Lung (tissue), 16 donors: ENCODE measurements around the gene SLC4A1AP. TPM values are rescaled to one million over a fixed set of nuclear protein-coding genes. Genes with fewer than 3 reads are reported as not detected.
A peak's percentile ranks its signal among the peaks of the same experiment; 100 is the strongest.

Source experiments
- ATAC-seq: fragments of 200-7000 bp; cut with Tn5 transposase; one replicate; pipeline ENCODE4 v1.9.1; 2020; ENCODE audit warnings: moderate number of reproducible peaks; ENCODE audit not compliant: insufficient read depth, low FRiP score
- DNase-seq, 3 donors: peaks; one replicate each; pipeline ENCODE4 v3.0.0-alpha.2; 2013 to 2017
- H3K27ac ChIP-seq, 2 donors: one replicate each; pipeline ENCODE4 v1.5.1; 2013; ENCODE audit warnings: mild to moderate bottlenecking in 2 of 2, moderate library complexity in 2 of 2, control low read depth in 1 of 2, inconsistent platforms in 1 of 2, low read depth in 1 of 2, low read length in 1 of 2
- H3K27me3 ChIP-seq, 3 donors: one replicate each; pipeline ENCODE4 v1.5.1; 2013; ENCODE audit warnings: low read length in 2 of 3; ENCODE audit not compliant: control insufficient read depth in 3 of 3, insufficient read depth in 3 of 3
- H3K36me3 ChIP-seq, 4 donors: one replicate each; pipeline ENCODE4 v1.5.1; 2013; ENCODE audit warnings: low read length in 4 of 4, mild to moderate bottlenecking in 1 of 4, moderate library complexity in 1 of 4; ENCODE audit not compliant: control insufficient read depth in 4 of 4, insufficient read depth in 4 of 4
- H3K4me1 ChIP-seq, 5 donors: one replicate each; pipeline ENCODE4 v1.5.1; 2013; ENCODE audit warnings: low read length in 5 of 5, mild to moderate bottlenecking in 2 of 5, moderate library complexity in 1 of 5; ENCODE audit not compliant: control insufficient read depth in 5 of 5, insufficient read depth in 5 of 5
- H3K4me3 ChIP-seq: one replicate; pipeline ENCODE4 v1.5.1; 2013; ENCODE audit warnings: mild to moderate bottlenecking, control low read depth, moderate library complexity
- H3K9ac ChIP-seq, 2 donors: one replicate each; pipeline ENCODE4 v1.5.1; 2013; ENCODE audit warnings: low read length in 2 of 2, control low read depth in 1 of 2; ENCODE audit not compliant: insufficient read depth in 1 of 2
- H3K9me3 ChIP-seq, 4 donors: one replicate each; pipeline ENCODE4 v1.5.1; 2013; ENCODE audit warnings: low read length in 3 of 4, mild to moderate bottlenecking in 1 of 4, moderate library complexity in 1 of 4; ENCODE audit not compliant: control insufficient read depth in 4 of 4, insufficient read depth in 3 of 4
- CTCF ChIP-seq: IDR thresholded peaks from 2 replicates; pipeline ENCODE4 v1.5.1; 2012; ENCODE audit warnings: mild to moderate bottlenecking; ENCODE audit errors: control extremely low read depth, extremely low read depth
- WGBS, 2 donors: extraction: QIAGEN DNeasy Blood & Tissue Kit; methylation state at CpG; one replicate each; pipeline ENCODE4 v1.1.7; 2013; 5-methylcytosine and 5-hydroxymethylcytosine counted together
- long read RNA-seq, 5 donors: transcript quantifications; one replicate each; lab custom pipeline, GENCODE V29; 2026
- polyA plus RNA-seq, 2 donors: library from polyadenylated mRNA; stranded (reverse); fragments of 200-250 nt; gene quantifications; one replicate each; pipeline ENCODE4 v1.2.1, GENCODE V29; 2013
- total RNA-seq, 2 donors: library from RNA; depleted of rRNA in 1 of 2; stranded (reverse); fragments of >200 nt in 1 of 2; gene quantifications; one replicate each; pipeline ENCODE4 v1.2.1, GENCODE V29; 2014 to 2021
- donor health status: control.
- donor health status: control.
- donor health status: Bipolar disorder and iron deficiency.
- donor health status: healthy.
- donor health status: DM: yes; HTN: yes; CAD: no.

The SLC4A1AP gene
- total RNA-seq = 10 to 100 TPM; 18.5 to 28.6 TPM
- polyA plus RNA-seq = 10 to 100 TPM; 14.0 to 17.2 TPM
- long read RNA-seq, donor 1, partial matches to known transcripts = 0 of 3 reads
- long read RNA-seq, donor 1, other reads (novel, unspliced or antisense) = 0 of 3 reads
- long read RNA-seq, donor 2, partial matches to known transcripts = 0 of 5 reads
- long read RNA-seq, donor 2, other reads (novel, unspliced or antisense) = 0 of 5 reads
- long read RNA-seq, donor 3, partial matches to known transcripts = 0 of 4 reads
- long read RNA-seq, donor 3, other reads (novel, unspliced or antisense) = 0 of 4 reads
- long read RNA-seq, donor 4, partial matches to known transcripts = 0 of 3 reads
- long read RNA-seq, donor 4, other reads (novel, unspliced or antisense) = 0 of 3 reads
- long read RNA-seq, donor 5, partial matches to known transcripts = 0 of 3 reads
- long read RNA-seq, donor 5, other reads (novel, unspliced or antisense) = 0 of 3 reads

GRCh38 chr2:27663285-27664153 lies at the start of gene SLC4A1AP, which contains the start of gene SUPT7L:
SLC4A1AP (plus strand) TSS chr2:27663889; CDS start chr2:27663915, 26 bp downstream.
SUPT7L (minus strand) TSS chr2:27663614; CDS start chr2:27662192, 1,422 bp downstream.
- no peak for TF ChIP-seq CTCF
- H3K9ac ChIP-seq = peak within 1 kb of the TSS; percentile 65 to 79
- DNase-seq = peak; percentile 81 to 92 (median 92)
- H3K27ac ChIP-seq = peak within 1 kb of the TSS; percentile 90 to 96
- H3K9me3 ChIP-seq = no peaks in the 10 kb centered on the region
- H3K36me3 ChIP-seq = peaks cover 10 to 22% (median 18%) of the 10 kb centered on the region in 4 donors
- peak within 1 kb of the TSS; percentile 90 for H3K4me3 ChIP-seq
- no peaks in the 10 kb centered on the region for H3K27me3 ChIP-seq
- peak; percentile 87 for ATAC-seq
- WGBS, 2 donors = 0% methylated on average over 56 of the region's 56 CpGs
- peaks cover 4 to 22% (median 9%) of the 10 kb centered on the region in 5 donors for H3K4me1 ChIP-seq

GRCh38 chr2:27613985-27614384 lies 49.7 kb upstream of the SLC4A1AP start:
- no peak for TF ChIP-seq CTCF
- Histone ChIP-seq H3K27me3 (no peaks in the 10 kb centered on the region), H3K9ac (no peak overlapping the region), H3K27ac (no peak overlapping the region), H3K9me3 (no peaks in the 10 kb centered on the region), H3K4me1 (no peaks in the 10 kb centered on the region), H3K36me3 (peaks cover 17 to 41% (median 26%) of the 10 kb centered on the region in 4 donors), H3K4me3 (no peak overlapping the region)
- no peak for ATAC-seq
- 97% methylated on average over 2 of the region's 2 CpGs for WGBS, 2 donors
- no peak for DNase-seq

- 98 to 99% methylated on average over 3 of the region's 3 CpGs for WGBS, 2 donors
- Histone ChIP-seq H3K36me3 (peaks cover 17 to 41% (median 27%) of the 10 kb centered on the region in 4 donors), H3K4me3 (no peak overlapping the region), H3K27me3 (no peaks in the 10 kb centered on the region), H3K9me3 (no peaks in the 10 kb centered on the region), H3K9ac (no peak overlapping the region), H3K27ac (no peak overlapping the region), H3K4me1 (no peaks in the 10 kb centered on the region)
- no peak for DNase-seq
- TF ChIP-seq CTCF = no peak
- no peak for ATAC-seq
These were observed 48.4 kb upstream of the SLC4A1AP start for GRCh38 chr2:27615316-27615715.
